ENCODE measurements around the gene RMND1. TPM values are rescaled to one million over a fixed set of nuclear protein-coding genes. Genes with fewer than 3 reads are reported as not detected.

Gene RMND1
- total and polyA plus RNA-seq, 12 donors, result 19.1 to 62.4 (median 26.1) TPM

Small RNA genes within 50 kb of the gene (small RNA-seq; reads per million reads assigned to genes)
- gene RF00019, result 0 reads per million in 2 donors

Other genes starting within 250 kb of the RMND1 start
- gene AKAP12, start 212.2 kb downstream of the RMND1 start, total RNA-seq, result 10 to 100 TPM; 19.4 to 46.1 (median 27.7) TPM
- 10 to 100 TPM; 10.8 to 16.7 (median 15.2) TPM for gene AKAP12, start 212.2 kb downstream of the RMND1 start, polyA plus RNA-seq
- gene ZBTB2, start 60.6 kb downstream of the RMND1 start, total RNA-seq, result 10 to 100 TPM in 3 of 9 donors, 1 to 10 TPM in 6; 4.9 to 11.3 (median 9.3) TPM
- gene ZBTB2, start 60.6 kb downstream of the RMND1 start, polyA plus RNA-seq, result 1 to 10 TPM; 7.1 to 8.6 (median 7.7) TPM
- gene CCDC170, start 41.9 kb upstream of the RMND1 start, total RNA-seq, result 10 to 100 TPM in 3 of 9 donors, 1 to 10 TPM in 6; 2.0 to 13.5 (median 9.1) TPM
- 1 to 10 TPM; 3.5 to 5.4 (median 5.0) TPM for gene CCDC170, start 41.9 kb upstream of the RMND1 start, polyA plus RNA-seq

Data from adrenal gland (tissue), 12 donors.